Measurements from ENCODE around the gene IFNGR2. TPM values are rescaled to one million over a fixed set of nuclear protein-coding genes. Genes with fewer than 3 reads are reported as not detected.

IFNGR2 gene
- total RNA-seq, 1 donor from 2014 or later = 59.9 TPM

Other genes with a start within 250 kb of the IFNGR2 start
- 4.7 and 7.0 TPM in 2 replicates for gene IFNAR2, start 173.5 kb upstream of the IFNGR2 start, total RNA-seq
- 11.0 and 16.7 TPM in 2 replicates for gene IL10RB, start 137.0 kb upstream of the IFNGR2 start, total RNA-seq
- 8.6 and 8.8 TPM in 2 replicates for gene IFNAR1, start 78.4 kb upstream of the IFNGR2 start, total RNA-seq
- gene TMEM50B, start 76.6 kb downstream of the IFNGR2 start, total RNA-seq = 22.2 and 39.8 TPM in 2 replicates
- gene DNAJC28, start 88.3 kb downstream of the IFNGR2 start, total RNA-seq = 0.87 and 0.92 TPM in 2 replicates
- 79.2 and 150 TPM in 2 replicates for gene GART, start 138.7 kb downstream of the IFNGR2 start, total RNA-seq
- gene SON, start 139.6 kb downstream of the IFNGR2 start, total RNA-seq = 176 and 230 TPM in 2 replicates
- gene DONSON, start 185.3 kb downstream of the IFNGR2 start, total RNA-seq = 41.4 and 55.2 TPM in 2 replicates
- 15.5 and 27.2 TPM in 2 replicates for gene CRYZL1, start 238.3 kb downstream of the IFNGR2 start, total RNA-seq
- 24.5 and 30.3 TPM in 2 replicates for gene ITSN1, start 239.1 kb downstream of the IFNGR2 start, total RNA-seq